SK-N-SH (cell line): ENCODE results near the gene RPS27A.
"Not testable (repeated sequence)": the region's sequence is repeated elsewhere in the genome, so short reads cannot be mapped to it uniquely, and the experiment has no call there.

Experiments
- EP300 ChIP-seq, 2 experiments: IDR thresholded peaks; 2 replicates each; pipeline versions ENCODE4 v1.4.0 to v1.6.1; 2012; ENCODE audit warnings: borderline replicate concordance in 1 of 2, low read depth in 1 of 2, low read length in 1 of 2
- EZH2phosphoT487 ChIP-seq: fragments of 200-600 bp; sonication (generic); IDR thresholded peaks from 2 replicates; pipeline ENCODE4 v1.6.1; 2017; ENCODE audit warnings: low read depth, mixed run types, mild to moderate bottlenecking, antibody characterized with exemption, moderate library complexity, borderline replicate concordance
- FOXM1 ChIP-seq: IDR thresholded peaks from 2 replicates; pipeline ENCODE4 v1.4.0; 2012; ENCODE audit warnings: low read depth, mild to moderate bottlenecking
- GATA2 ChIP-seq: sonication (generic); formaldehyde crosslinking; IDR thresholded peaks from 2 replicates; pipeline ENCODE4 v1.5.0; 2020; ENCODE audit warnings: mild to moderate bottlenecking, missing genetic modification reagents
- JUND ChIP-seq: IDR thresholded peaks from 2 replicates; pipeline ENCODE4 v1.4.0; 2012
- MAX ChIP-seq: IDR thresholded peaks from 2 replicates; pipeline ENCODE4 v1.4.0; 2012; ENCODE audit warnings: low read depth
- NFIC ChIP-seq: IDR thresholded peaks from 2 replicates; pipeline ENCODE4 v1.4.0; 2012; ENCODE audit warnings: borderline replicate concordance
- POLR2AphosphoS5 ChIP-seq: IDR thresholded peaks from 2 replicates; pipeline ENCODE4 v1.6.1; 2012; ENCODE audit warnings: low read depth, low read length
- RAD21 ChIP-seq: IDR thresholded peaks from 2 replicates; pipeline ENCODE4 v1.6.1; 2012; ENCODE audit warnings: mild to moderate bottlenecking, low read length
- TAF1 ChIP-seq: IDR thresholded peaks from 2 replicates; pipeline ENCODE4 v1.6.1; 2012; ENCODE audit warnings: low read depth, mild to moderate bottlenecking, low read length, moderate library complexity, borderline replicate concordance
- YY1 ChIP-seq: IDR thresholded peaks from 2 replicates; pipeline ENCODE4 v1.4.0; 2012; ENCODE audit warnings: low read depth, mild to moderate bottlenecking
- TF ChIP-seq, protein P1 (sequence below): fragments of 200-600 bp; sonication (generic); IDR thresholded peaks from 2 replicates; pipeline ENCODE4 v1.6.1; 2017; ENCODE audit warnings: antibody characterized with exemption, mild to moderate bottlenecking, moderate library complexity

DNA sequence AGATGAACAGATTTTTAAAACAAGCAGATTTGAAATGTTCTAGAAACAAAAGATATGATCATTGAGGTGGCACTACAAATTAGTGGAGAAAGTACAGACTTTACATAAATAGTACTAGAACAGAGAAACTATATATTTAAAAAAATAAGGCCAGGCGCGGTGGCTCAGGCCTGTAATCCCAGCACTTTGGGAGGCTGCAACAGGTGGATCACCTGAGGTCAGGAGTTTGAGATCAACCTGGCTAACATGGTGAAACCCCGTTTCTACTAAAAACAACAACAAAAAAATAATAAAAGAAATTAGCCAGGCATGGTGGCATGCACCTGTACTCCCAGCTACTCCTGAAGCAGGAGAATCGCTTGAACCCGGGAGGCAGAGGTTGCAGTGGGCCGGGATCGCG lies 45.7 kb upstream of the RPS27A start:
- TF ChIP-seq, protein P1, sequence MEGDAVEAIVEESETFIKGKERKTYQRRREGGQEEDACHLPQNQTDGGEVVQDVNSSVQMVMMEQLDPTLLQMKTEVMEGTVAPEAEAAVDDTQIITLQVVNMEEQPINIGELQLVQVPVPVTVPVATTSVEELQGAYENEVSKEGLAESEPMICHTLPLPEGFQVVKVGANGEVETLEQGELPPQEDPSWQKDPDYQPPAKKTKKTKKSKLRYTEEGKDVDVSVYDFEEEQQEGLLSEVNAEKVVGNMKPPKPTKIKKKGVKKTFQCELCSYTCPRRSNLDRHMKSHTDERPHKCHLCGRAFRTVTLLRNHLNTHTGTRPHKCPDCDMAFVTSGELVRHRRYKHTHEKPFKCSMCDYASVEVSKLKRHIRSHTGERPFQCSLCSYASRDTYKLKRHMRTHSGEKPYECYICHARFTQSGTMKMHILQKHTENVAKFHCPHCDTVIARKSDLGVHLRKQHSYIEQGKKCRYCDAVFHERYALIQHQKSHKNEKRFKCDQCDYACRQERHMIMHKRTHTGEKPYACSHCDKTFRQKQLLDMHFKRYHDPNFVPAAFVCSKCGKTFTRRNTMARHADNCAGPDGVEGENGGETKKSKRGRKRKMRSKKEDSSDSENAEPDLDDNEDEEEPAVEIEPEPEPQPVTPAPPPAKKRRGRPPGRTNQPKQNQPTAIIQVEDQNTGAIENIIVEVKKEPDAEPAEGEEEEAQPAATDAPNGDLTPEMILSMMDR: not testable (repeated sequence)
- not testable (repeated sequence) for TF ChIP-seq EZH2phosphoT487; GATA2 (CRISPR knock-in tag); EP300 (IDR thresholded peaks at IDR 0.05; ENCODE audit: borderline replicate concordance in 1 of 2, low read depth in 1 of 2, low read length in 1 of 2); YY1; POLR2AphosphoS5; JUND; RAD21; MAX; FOXM1; TAF1; NFIC
